Glomerular endothelial cell (primary cell): Measurements from ENCODE around the gene MAP4K4. TPM values are rescaled to one million over a fixed set of nuclear protein-coding genes. Genes with fewer than 3 reads are reported as not detected.

Experiments used
- DNase-seq: peaks from one replicate; pipeline ENCODE4 v3.0.0-alpha.2; 2011; ENCODE audit warnings: low read depth, low spot score; ENCODE audit errors: extremely low read depth
- total RNA-seq: library from RNA; depleted of rRNA; stranded (reverse); fragments of >200 nt; gene quantifications from 2 replicates; pipeline ENCODE4 v1.2.3, GENCODE V29; 2015

The MAP4K4 gene
- total RNA-seq: 244 and 305 TPM in 2 replicates

GRCh38 chr2:101697124-101698013 lies at the start of gene MAP4K4:
MAP4K4 (plus strand) TSS chr2:101697707; CDS start chr2:101698081, 374 bp downstream.
- no peak for DNase-seq

- no peak for DNase-seq
These were observed 44.0 kb upstream of the MAP4K4 start for GRCh38 chr2:101653469-101653868.

GRCh38 chr2:101655702-101656422 lies 41.6 kb upstream of the MAP4K4 start:
- no peak for DNase-seq

GRCh38 chr2:101657787-101658186 lies 39.7 kb upstream of the MAP4K4 start:
- DNase-seq: no peak

- no peak for DNase-seq
These were observed 39.1 kb upstream of the MAP4K4 start for GRCh38 chr2:101658387-101658786.

- no peak for DNase-seq
These were observed 32.2 kb upstream of the MAP4K4 start for GRCh38 chr2:101665312-101665711.

- DNase-seq: no peak
These were observed 29.7 kb upstream of the MAP4K4 start for GRCh38 chr2:101667823-101668222.

- no peak for DNase-seq
These were observed 25.5 kb upstream of the MAP4K4 start for GRCh38 chr2:101672047-101672446.

GRCh38 chr2:101673920-101674319 lies 23.6 kb upstream of the MAP4K4 start:
- no peak for DNase-seq

GRCh38 chr2:101675512-101675911 lies 22.0 kb upstream of the MAP4K4 start:
- DNase-seq: no peak

- no peak for DNase-seq
These were observed 20.8 kb upstream of the MAP4K4 start for GRCh38 chr2:101676674-101677073.

- DNase-seq: no peak
These were observed 19.8 kb upstream of the MAP4K4 start for GRCh38 chr2:101677658-101678057.

GRCh38 chr2:101678379-101678778 lies 19.1 kb upstream of the MAP4K4 start:
- no peak for DNase-seq

- DNase-seq: no peak
These were observed 18.3 kb upstream of the MAP4K4 start for GRCh38 chr2:101679037-101679726.

GRCh38 chr2:101679801-101680487 lies 17.6 kb upstream of the MAP4K4 start:
- no peak for DNase-seq

GRCh38 chr2:101682311-101682710 lies 15.2 kb upstream of the MAP4K4 start:
- DNase-seq: no peak

- DNase-seq: no peak
These were observed 13.2 kb upstream of the MAP4K4 start for GRCh38 chr2:101684313-101684712.

- DNase-seq: no peak
These were observed 9.2 kb upstream of the MAP4K4 start for GRCh38 chr2:101688261-101688660.

GRCh38 chr2:101689114-101689825 lies 8.2 kb upstream of the MAP4K4 start:
- no peak for DNase-seq

- DNase-seq: no peak
These were observed 6.9 kb upstream of the MAP4K4 start for GRCh38 chr2:101690547-101691152.
